LNCaP clone FGC (cell line): ENCODE measurements around the gene TMPRSS6.

Experiments used
- DNase-seq: peaks from one replicate; pipeline ENCODE4 v3.0.0-alpha.2; 2011; ENCODE audit warnings: low read depth
- H3K4me3 ChIP-seq: 2 replicates; pipeline ENCODE4 v1.5.1; 2011; ENCODE audit warnings: mild to moderate bottlenecking, low read depth, low read length, control low read depth
- TF ChIP-seq, protein P1 (sequence below): IDR thresholded peaks from 2 replicates; pipeline ENCODE4 v1.5.1; 2012; ENCODE audit warnings: mild to moderate bottlenecking; ENCODE audit not compliant: control insufficient read depth, insufficient read depth; ENCODE audit errors: extremely low read depth

The TMPRSS6 gene

DNA sequence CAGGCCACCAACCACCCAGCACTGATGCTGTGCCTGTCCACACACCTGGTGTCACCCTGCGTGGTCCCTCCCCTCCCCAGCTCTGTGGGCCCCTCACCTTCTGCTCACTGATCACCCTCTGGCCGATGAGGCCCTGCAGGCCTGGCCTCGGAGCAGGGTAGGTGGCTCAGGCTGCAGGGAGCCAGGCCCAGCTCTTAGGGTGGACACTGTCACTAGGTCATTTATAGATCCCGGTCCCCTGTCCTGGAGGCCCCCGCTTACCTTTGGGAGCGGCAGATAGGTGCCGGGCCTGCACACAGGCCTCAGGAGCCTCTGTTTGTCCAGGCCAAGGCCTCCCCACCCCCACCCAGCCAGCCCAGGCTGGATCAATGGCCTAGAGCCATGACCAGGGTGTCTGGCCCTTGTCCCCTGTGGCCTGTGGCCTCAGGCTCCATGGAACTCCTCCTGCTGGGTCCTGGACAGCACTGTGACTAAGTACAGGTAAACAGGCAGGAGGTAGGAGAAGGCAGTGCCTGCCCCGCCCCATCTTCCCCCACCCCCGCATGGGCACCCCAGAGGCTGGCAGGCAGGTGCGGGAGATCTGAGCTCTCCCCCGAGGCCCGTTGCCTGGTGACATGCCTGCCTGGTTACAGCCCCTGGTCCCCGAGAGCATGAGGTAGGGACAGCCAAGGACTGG is at the start of gene TMPRSS6:
TSS of gene TMPRSS6 (minus strand) at position 472 of the 676 bp plus-strand sequence. CDS start 6,296 bp downstream, outside the sequence.
- TF ChIP-seq, protein P1, sequence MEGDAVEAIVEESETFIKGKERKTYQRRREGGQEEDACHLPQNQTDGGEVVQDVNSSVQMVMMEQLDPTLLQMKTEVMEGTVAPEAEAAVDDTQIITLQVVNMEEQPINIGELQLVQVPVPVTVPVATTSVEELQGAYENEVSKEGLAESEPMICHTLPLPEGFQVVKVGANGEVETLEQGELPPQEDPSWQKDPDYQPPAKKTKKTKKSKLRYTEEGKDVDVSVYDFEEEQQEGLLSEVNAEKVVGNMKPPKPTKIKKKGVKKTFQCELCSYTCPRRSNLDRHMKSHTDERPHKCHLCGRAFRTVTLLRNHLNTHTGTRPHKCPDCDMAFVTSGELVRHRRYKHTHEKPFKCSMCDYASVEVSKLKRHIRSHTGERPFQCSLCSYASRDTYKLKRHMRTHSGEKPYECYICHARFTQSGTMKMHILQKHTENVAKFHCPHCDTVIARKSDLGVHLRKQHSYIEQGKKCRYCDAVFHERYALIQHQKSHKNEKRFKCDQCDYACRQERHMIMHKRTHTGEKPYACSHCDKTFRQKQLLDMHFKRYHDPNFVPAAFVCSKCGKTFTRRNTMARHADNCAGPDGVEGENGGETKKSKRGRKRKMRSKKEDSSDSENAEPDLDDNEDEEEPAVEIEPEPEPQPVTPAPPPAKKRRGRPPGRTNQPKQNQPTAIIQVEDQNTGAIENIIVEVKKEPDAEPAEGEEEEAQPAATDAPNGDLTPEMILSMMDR, result no peak
- no peak for DNase-seq
- no peak within 1 kb of the TSS for H3K4me3 ChIP-seq

DNA sequence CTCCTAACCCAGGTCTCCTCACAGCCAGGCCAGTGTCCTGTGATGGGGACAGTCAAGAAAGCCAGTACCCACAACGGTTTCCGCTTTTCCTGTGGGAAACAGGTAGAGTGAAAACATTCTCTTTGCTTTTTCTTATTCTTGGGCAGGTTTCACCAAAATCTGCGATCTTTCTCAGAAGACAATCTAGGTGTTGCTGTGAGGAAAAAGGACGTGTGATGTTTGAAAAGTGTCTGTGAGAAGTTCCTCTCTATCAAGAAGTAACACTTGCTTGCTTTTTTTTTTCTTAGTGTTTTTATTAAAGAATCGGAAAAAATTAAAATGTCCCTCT is 49.4 kb upstream of the TMPRSS6 start:
- DNase-seq, result no peak

DNA sequence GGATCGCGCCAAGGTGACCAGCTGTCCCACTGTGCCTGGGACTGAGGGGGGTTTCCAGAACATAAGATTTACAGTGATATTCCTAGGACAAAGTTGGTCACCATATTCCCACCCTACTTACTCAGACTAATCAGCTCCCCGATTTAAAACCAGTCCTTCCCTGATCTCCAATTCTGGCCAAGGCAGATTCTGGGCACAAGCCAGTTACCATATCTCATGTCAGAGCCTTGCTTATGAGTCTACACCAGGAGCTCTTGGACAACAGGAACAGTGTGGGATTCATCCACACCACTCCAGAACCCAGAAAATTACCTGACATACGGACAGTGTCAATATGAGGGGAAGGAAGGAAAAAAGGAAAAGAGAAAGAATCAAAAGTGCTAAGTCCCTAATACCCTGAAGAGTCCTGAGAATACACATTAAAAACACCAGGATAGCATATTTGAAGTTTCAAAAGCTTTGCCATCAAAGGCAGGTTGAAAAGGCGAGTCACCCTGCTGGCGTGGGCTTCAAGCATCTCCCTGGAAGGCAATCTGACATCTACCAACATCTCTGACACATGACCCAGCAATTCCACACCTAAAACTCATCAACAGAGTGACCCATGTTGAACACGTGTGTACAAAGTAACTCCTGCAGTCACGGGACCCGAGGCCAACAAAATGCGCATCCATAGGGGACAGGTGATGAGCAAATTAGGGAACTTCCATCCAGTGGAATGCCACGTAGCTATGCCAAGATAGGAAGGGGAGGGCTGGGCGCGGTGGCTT is 48.2 kb upstream of the TMPRSS6 start:
- no peak for DNase-seq
- H3K4me3 ChIP-seq, result no peak overlapping the region
- TF ChIP-seq, protein P1, result no peak

More for the DNA sequence above, 49.4 kb upstream of the TMPRSS6 start:
- TF ChIP-seq, protein P1, result no peak
- no peak overlapping the region for H3K4me3 ChIP-seq

DNA sequence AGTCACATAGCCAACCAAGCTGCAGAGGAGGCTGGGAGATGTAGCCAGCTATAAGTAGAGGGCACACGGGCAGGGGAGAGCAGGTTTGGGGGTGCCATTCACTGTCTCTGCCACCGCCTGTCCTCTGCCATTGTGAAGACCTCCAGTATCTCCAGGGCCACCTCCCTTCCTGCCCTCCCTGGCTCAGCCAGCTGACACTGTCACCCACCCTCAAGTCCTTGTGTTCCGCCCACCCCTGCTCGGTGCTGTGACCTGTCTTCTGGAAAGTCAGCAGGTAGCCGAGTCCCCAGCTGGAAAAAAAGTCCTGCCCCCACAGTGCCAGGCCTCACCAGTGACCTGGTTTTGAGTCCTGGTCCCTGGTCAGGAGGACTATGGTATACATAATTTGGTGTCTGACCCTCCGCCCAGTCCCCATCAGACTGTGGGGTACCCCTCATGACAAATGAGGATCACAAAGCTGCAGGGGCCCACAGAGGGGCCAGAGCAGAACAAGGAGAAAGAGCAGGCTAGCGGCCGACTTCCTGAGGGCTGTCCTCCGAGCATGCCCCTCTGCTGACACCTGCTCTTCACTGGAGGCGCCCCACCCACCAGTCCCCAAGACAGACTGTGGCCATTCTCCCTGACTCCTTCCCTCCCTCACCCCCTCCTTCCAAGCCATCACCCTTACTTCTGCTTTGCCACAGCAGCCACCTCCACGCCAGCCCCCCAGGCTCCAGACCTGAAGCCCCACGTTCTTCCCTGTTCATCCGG is 47.3 kb upstream of the TMPRSS6 start:
- H3K4me3 ChIP-seq, result no peak overlapping the region
- TF ChIP-seq, protein P1, result no peak
- DNase-seq, result no peak

DNA sequence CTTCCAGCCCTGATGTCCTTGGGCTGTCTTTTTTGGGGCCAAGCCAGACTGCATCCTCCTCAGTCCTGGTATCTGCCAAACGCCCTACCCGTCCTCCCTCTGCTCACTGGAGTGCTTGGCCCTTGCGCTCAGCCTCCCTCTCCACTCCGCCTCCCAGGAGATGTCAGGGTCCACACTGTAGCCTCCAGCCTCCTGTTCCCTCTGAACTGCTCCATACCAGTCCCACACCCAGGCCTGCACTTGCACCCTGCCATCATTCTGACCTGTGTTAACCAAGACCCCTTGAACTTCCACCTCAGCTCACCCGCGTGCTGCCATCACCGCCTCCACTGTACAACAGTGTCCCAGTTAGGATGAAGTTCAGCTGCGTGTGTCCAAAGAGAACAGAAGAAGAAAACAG is 46.5 kb upstream of the TMPRSS6 start:
- TF ChIP-seq, protein P1, result no peak
- no peak for DNase-seq

DNA sequence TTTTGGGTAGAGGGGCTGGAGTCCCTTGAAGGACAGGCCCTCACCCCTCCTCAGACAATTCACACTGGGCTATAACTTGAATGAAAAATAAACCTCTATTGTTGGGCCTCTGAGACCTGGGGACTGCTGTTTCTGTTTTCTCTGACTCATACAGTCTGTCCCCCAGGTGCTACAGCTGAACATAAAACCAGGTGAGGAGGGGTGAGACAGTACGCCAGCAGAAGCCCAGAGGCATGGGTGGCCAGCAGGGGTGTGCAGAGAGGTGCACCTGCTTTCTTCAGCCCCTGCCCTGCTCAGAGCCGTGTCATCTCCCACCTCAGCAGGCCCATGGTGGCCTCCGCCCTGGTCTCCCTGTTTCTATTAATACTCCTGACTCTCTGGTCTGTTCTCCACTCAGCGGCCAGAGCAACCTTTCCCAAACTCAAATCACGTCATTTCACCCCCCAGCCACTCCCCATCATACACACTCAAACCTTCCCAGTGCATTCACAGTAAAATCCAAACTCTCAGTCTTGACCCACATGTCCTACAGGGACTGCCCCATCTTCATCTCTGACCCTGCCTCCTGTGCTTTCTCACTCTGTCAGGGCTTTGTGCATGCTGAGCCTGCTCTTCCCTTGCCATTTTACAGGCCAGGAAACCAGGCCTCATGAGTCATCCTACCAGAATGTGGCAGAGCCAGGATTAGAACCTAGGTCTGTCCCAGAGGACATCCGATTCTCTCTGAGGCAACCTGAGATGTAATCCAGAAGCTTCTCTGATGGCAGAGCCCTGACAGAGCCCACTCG is 45.6 kb upstream of the TMPRSS6 start:
- no peak for DNase-seq
- TF ChIP-seq, protein P1, result no peak
- no peak overlapping the region for H3K4me3 ChIP-seq

More for the DNA sequence above, 46.5 kb upstream of the TMPRSS6 start:
- no peak overlapping the region for H3K4me3 ChIP-seq
